ENCODE measurements around the gene HES7. TPM values are rescaled to one million over a fixed set of nuclear protein-coding genes. Genes with fewer than 3 reads are reported as not detected.

HES7 gene
- total RNA-seq, 1 donor: 0.09 TPM

DNA sequence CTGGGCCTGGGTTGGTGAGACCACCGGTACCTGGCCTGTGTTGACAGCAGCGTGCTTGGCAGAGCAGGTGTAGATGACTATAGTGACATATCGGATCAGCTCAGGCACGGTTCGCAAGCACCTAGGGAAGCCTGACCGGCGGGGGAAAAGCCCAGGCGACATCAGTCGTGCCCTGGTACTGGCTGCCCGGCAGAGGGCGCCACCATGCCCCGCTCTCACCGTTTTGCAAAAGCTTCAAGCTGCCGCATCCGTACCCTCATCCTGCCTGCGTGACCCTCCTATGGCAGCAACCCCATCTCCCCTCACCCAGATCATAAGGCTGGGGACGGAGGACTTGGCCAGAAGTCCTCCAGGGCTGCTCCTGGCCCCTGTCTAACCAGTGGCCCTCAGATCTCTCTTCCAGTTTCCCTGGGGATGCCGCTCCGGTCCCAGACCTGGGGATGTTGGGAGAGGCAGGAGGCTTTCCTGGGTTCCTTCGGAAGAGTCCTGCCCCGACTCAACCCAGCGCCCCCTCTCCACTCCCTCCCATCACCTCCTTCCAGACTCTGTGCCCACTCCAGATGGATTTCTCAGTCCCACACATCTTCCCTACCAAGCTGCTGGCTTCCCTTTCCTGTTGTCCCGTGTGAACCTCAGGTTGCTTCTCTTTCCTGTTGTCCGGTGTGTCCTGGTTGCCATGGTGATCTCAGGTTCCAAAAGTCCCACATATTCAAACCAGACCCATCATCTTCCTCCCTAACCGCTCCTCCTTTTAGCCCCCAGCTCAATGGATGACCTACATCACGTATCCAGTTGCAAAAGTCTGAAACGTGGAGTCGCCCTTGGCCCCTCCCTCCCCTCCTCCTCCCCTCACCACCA, 50.0 kb downstream of the HES7 start:
- TF ChIP-seq, protein P1, sequence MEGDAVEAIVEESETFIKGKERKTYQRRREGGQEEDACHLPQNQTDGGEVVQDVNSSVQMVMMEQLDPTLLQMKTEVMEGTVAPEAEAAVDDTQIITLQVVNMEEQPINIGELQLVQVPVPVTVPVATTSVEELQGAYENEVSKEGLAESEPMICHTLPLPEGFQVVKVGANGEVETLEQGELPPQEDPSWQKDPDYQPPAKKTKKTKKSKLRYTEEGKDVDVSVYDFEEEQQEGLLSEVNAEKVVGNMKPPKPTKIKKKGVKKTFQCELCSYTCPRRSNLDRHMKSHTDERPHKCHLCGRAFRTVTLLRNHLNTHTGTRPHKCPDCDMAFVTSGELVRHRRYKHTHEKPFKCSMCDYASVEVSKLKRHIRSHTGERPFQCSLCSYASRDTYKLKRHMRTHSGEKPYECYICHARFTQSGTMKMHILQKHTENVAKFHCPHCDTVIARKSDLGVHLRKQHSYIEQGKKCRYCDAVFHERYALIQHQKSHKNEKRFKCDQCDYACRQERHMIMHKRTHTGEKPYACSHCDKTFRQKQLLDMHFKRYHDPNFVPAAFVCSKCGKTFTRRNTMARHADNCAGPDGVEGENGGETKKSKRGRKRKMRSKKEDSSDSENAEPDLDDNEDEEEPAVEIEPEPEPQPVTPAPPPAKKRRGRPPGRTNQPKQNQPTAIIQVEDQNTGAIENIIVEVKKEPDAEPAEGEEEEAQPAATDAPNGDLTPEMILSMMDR (IDR thresholded peaks at IDR 0.05; ENCODE audit: insufficient read depth, low read length): peak; percentile 88
- DNase-seq (ENCODE audit: low read depth): peak; percentile 55
- no peak overlapping the region for H3K4me3 ChIP-seq (ENCODE audit: low read depth, low read length)

DNA sequence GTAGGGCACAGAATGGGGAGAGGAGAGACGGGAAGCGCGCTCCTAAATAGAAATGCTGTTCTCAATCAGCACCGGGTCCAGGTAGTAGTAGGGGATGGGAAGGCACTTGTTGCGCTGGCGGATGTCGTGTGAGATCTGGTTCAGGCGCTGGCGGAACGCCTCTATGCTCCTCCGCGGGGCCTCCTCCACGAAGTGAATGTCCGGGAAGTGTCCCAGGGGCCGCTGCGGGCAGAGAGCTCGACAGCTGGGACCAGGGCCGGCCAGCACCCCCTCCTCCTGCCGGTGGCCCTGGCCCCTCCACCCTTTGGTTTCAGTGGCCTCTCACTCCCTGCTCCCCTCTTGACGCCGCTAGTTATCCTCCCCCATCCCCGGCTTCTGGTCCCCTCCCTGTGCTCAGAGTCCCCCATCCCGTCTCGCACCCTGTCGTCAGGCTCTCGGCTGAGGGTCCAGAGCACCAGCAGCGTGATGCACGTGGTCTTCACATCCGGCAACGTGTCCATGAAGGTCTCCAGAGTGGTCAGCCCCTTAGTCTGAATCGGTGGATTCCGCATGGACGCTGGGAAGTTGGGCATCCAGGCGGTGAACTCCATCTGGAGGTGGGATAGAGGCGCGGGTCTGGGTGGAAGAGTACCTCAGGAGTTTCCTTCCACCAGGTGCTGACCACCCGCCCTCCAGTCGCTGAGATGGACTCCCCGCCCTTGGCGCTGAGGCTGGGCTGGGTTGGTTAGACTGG, 51.0 kb downstream of the HES7 start:
- H3K4me3 ChIP-seq (ENCODE audit: low read depth, low read length): no peak overlapping the region
- DNase-seq (ENCODE audit: low read depth): no peak
- TF ChIP-seq, protein P1 (IDR thresholded peaks at IDR 0.05; ENCODE audit: insufficient read depth, low read length): no peak

DNA sequence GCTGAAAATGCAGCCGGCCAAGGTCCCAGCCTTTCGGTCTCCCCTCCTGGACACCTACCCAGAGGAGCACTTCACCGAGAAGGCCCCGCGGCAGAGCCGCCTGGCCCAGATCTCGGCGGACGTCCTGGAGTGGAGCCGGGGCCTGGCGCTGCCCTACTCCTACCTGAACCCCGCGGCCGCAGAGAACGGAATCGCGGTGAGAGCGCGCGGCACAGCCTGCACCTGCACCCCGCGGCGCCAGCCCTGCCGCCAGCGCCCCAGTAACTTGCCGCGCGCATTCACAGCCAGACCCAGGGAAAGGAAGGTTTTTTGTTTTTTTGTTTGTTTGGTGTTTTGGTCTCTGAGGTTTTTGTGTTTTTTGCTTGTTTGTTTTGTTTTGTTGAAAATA, 51.6 kb downstream of the HES7 start:
- no peak overlapping the region for H3K4me3 ChIP-seq (ENCODE audit: low read depth, low read length)
- TF ChIP-seq, protein P1 (IDR thresholded peaks at IDR 0.05; ENCODE audit: insufficient read depth, low read length): no peak
- no peak for DNase-seq (ENCODE audit: low read depth)

DNA sequence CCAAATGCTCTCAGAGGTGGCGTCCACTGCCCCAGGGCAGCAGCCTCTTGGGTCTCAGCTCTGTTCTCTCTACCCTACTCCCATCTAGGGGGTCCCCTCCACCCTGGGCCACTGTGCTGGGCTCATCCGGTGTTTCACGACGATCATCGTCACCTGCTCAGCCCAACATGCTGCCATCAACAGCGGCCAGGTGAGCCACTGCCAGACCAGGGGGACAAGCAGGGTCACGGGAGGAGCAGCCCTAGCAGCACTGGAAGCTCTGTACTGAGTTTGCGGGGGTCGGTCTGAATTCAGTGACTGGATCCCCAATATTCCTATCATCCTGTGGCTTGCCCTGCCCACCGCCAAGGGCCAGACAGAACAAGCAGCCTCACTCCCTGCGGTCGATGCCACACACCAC, 52.4 kb downstream of the HES7 start:
- H3K4me3 ChIP-seq (ENCODE audit: low read depth, low read length): no peak overlapping the region
- no peak for DNase-seq (ENCODE audit: low read depth)
- TF ChIP-seq, protein P1 (IDR thresholded peaks at IDR 0.05; ENCODE audit: insufficient read depth, low read length): no peak

Small RNAs within 50 kb of the gene (small RNA-seq; reads per million reads assigned to genes)
- not detected for gene MIR4314

Other genes starting within 250 kb of the HES7 start
- 81.5 and 143 TPM in 2 replicates for gene CHD3, start 235.3 kb downstream of the HES7 start, total RNA-seq (ENCODE audit: low replicate concordance)
- gene RNF227, start 207.8 kb downstream of the HES7 start, total RNA-seq (ENCODE audit: low replicate concordance): 2.8 and 27.4 TPM in 2 replicates
- gene KCNAB3, start 194.2 kb downstream of the HES7 start, total RNA-seq (ENCODE audit: low replicate concordance): 1.3 TPM in 1 of 2 replicates, not detected in the other
- gene TRAPPC1, start 192.2 kb downstream of the HES7 start, total RNA-seq (ENCODE audit: low replicate concordance): 15.3 and 48.8 TPM in 2 replicates
- 31.4 and 34.9 TPM in 2 replicates for gene CNTROB, start 191.9 kb downstream of the HES7 start, total RNA-seq (ENCODE audit: low replicate concordance)
- not detected in 2 replicates for gene GUCY2D, start 121.5 kb downstream of the HES7 start, total RNA-seq (ENCODE audit: low replicate concordance)
- 0.57 TPM in 1 of 2 replicates, not detected in the other for gene ALOX15B, start 85.0 kb downstream of the HES7 start, total RNA-seq (ENCODE audit: low replicate concordance)
- not detected in 2 replicates for gene ALOX12B, start 36.4 kb downstream of the HES7 start, total RNA-seq (ENCODE audit: low replicate concordance)
- 0.09 TPM in 1 of 2 replicates, not detected in the other for gene ALOXE3, start 5.6 kb downstream of the HES7 start, total RNA-seq (ENCODE audit: low replicate concordance)
- 1.6 and 12.7 TPM in 2 replicates for gene PER1, start 28.3 kb upstream of the HES7 start, total RNA-seq (ENCODE audit: low replicate concordance)
- 5.2 and 6.0 TPM in 2 replicates for gene VAMP2, start 38.8 kb upstream of the HES7 start, total RNA-seq (ENCODE audit: low replicate concordance)
- 17.3 and 32.7 TPM in 2 replicates for gene TMEM107, start 52.3 kb upstream of the HES7 start, total RNA-seq (ENCODE audit: low replicate concordance)
- 3.8 and 7.7 TPM in 2 replicates for gene BORCS6, start 66.1 kb upstream of the HES7 start, total RNA-seq (ENCODE audit: low replicate concordance)
- gene AURKB, start 86.5 kb upstream of the HES7 start, total RNA-seq (ENCODE audit: low replicate concordance): 5.7 and 31.8 TPM in 2 replicates
- gene CTC1, start 124.0 kb upstream of the HES7 start, total RNA-seq (ENCODE audit: low replicate concordance): 4.2 and 12.8 TPM in 2 replicates
- gene PFAS, start 125.2 kb upstream of the HES7 start, total RNA-seq (ENCODE audit: low replicate concordance): 22.1 and 37.0 TPM in 2 replicates
- gene RANGRF, start 164.6 kb upstream of the HES7 start, total RNA-seq (ENCODE audit: low replicate concordance): 11.0 and 11.4 TPM in 2 replicates
- 1.5 and 1.8 TPM in 2 replicates for gene SLC25A35, start 171.3 kb upstream of the HES7 start, total RNA-seq (ENCODE audit: low replicate concordance)
- gene ARHGEF15, start 186.1 kb upstream of the HES7 start, total RNA-seq (ENCODE audit: low replicate concordance): 0.09 and 0.33 TPM in 2 replicates
- gene ODF4, start 215.7 kb upstream of the HES7 start, total RNA-seq (ENCODE audit: low replicate concordance): not detected in 2 replicates

Data from fibroblast of the aortic adventitia (primary cell).